HG03097 (cell line): ENCODE measurements around the gene SPATA31E1.
"Not testable (repeated sequence)": the region's sequence is repeated elsewhere in the genome, so short reads cannot be mapped to it uniquely, and the experiment has no call there.

Experiments used
- ATAC-seq: cut with Tn5 transposase; IDR thresholded peaks from one replicate; pipeline ENCODE4 v1.9.1; 2021; ENCODE audit not compliant: unreplicated experiment, low FRiP score

Gene SPATA31E1

DNA sequence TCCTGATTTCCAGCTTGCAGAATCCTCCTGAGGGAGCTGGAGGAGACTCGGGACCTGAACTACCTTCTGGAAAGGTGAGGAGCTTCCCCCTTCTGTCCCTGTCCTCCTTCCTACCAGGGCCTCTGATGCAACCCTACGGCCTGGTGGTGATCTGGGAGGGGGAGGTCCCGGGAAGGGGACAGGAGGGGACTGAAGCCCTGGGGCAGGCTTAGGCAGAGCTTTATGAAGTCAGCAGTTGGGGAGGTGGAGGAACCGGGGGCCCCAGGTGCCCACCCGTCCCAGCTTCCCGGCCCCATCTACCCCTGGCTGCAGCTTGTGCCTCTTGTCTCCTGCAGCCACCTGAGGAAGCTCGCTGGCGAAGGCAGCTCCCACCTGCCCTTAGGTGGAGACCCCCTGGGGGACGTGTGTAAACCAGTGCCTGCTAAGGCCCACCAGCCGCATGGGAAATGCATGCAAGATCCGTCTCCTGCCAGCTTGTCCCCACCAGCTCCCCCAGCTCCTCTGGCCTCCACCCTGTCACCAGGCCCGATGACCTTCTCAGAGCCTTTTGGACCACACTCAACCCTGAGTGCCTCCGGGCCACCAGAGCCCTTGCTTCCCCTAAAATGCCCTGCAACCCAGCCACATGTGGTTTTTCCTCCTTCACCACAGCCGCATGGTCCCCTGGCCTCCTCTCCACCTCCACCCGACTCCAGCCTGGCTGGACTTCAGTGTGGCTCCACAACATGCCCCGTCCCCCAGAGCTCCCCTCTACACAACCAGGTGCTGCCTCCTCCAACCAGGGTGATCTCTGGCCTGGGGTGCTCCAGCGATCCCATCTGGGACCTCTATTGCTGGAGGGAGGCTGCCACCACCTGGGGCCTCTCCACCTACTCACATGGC is 2.1 kb downstream of the SPATA31E1 start:
- ATAC-seq, result no peak

DNA sequence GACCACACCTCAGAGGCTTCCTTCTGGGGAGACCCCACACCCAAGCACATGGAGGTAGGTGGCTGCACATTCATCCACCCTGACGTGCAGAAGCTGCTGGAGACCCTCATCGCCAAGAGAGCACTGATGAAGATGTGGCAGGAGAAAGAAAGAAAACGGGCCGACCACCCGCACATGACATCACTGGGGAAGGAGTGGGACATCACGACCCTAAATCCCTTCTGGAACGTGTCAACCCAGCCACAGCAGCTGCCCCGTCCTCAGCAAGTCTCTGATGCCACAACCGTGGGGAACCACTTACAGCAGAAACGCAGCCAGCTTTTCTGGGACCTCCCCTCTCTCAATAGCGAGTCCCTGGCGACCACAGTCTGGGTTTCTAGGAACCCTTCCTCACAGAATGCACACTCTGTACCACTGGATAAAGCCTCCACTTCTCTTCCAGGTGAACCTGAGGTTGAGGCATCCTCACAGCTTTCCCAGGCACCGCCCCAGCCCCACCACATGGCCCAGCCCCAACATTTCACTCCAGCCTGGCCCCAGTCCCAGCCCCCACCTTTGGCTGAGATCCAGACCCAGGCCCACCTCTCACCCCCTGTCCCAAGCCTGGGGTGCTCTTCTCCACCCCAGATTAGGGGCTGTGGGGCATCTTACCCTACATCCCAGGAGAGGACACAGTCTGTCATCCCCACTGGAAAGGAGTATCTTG is 3.0 kb downstream of the SPATA31E1 start:
- no peak for ATAC-seq

DNA sequence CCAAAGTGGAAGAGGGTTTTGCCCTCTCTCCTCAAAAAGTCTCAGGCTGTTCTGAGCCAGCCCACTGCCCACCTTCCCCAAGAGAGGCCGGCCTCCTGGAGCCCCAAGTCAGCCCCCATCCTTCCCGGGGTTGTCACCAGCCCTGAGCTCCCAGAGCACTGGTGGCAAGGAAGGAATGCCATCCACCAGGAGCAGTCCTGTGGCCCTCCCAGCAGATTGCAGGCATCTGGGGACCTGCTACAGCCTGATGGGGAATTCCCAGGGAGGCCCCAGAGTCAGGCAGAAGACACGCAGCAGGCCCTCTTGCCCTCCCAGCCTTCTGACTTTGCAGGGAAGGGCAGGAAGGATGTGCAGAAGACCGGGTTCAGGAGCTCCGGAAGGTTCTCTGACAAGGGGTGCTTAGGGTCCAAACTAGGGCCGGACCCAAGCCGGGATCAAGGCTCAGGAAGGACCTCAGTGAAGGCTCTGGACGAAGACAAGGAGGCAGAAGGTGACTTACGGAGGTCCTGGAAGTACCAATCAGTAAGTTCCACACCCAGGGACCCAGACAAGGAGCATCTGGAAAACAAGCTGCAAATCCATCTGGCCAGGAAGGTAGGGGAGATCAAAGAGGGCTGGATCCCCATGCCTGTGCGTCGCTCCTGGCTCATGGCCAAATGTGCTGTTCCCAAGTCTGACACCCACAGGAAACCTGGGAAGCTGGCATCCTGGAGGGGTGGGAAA is 3.7 kb downstream of the SPATA31E1 start:
- no peak for ATAC-seq

DNA sequence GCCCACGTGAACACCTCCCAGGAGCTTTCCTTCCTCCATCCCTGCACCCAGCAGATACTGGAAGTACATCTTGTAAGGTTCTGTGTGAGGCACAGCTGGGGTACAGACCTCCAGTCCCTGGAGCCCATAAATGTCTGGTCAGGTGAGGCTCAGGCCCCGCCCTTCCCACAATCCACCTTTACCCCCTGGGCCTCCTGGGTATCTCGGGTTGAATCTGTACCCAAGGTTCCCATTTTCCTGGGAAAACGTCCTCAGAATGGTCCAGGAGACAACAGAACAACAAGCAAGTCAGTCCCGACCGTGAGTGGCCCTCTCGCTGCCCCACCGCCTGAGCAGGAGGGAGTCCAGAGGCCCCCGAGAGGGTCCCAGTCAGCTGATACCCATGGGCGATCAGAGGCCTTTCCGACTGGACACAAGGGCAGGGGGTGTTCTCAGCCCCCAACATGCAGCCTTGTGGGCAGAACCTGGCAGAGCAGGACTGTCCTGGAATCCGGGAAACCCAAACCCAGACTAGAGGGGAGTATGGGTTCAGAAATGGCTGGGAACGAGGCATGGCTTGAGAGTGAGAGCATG is 4.3 kb downstream of the SPATA31E1 start:
- ATAC-seq, result no peak

DNA sequence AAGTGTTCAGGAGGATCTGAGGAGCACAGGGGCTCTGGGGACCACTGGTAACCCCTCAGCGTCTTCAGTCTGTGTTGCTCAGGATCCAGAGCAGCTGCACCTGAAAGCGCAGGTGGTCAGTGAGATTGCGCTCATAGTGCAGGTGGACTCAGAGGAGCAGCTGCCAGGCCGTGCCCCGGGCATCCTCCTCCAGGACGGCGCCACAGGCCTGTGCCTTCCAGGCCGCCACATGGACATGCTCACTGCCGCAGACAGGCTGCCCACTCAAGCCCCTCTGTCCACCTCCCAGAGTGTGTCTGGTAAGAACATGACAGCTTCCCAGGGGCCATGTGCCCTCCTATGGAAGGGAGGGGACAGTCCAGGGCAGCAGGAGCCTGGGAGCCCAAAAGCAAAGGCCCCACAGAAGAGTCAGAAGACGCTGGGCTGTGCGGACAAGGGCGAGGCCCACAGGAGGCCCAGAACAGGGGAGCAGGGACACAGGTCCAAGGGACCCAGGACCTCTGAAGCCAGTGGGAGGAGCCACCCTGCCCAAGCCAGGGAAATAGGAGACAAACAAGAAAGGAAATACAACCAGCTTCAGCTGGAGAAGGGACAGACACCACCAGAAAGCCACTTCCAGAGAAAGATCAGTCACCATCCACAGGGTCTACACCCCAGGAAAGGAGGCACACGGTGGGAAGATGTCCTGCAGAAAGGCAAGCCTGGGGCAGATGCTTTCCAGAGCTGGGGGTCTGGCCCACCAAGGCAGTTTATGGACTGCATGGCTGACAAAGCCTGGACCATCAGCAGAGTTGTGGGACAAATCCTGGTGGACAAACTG is 5.2 kb downstream of the SPATA31E1 start:
- no peak for ATAC-seq

DNA sequence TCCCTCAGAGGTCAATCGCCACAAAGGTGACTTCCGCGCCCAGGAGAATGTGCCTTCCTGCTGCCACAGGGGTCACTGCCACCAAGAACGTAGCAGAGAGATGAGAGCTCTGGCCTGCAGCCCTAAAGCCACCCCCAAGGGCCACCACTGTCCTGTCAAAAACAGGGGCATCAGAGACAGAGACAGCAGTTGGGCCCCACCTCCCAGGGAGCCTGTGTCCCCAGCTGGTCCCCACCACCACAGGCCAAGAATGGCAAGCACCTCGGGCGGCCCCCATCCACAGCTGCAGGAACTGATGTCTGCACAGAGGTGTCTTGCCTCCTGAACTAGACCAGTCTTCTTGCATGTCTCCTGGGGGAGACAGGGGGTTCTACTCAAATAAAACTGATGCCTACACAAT is 5.8 kb downstream of the SPATA31E1 start:
- ATAC-seq, result no peak

DNA sequence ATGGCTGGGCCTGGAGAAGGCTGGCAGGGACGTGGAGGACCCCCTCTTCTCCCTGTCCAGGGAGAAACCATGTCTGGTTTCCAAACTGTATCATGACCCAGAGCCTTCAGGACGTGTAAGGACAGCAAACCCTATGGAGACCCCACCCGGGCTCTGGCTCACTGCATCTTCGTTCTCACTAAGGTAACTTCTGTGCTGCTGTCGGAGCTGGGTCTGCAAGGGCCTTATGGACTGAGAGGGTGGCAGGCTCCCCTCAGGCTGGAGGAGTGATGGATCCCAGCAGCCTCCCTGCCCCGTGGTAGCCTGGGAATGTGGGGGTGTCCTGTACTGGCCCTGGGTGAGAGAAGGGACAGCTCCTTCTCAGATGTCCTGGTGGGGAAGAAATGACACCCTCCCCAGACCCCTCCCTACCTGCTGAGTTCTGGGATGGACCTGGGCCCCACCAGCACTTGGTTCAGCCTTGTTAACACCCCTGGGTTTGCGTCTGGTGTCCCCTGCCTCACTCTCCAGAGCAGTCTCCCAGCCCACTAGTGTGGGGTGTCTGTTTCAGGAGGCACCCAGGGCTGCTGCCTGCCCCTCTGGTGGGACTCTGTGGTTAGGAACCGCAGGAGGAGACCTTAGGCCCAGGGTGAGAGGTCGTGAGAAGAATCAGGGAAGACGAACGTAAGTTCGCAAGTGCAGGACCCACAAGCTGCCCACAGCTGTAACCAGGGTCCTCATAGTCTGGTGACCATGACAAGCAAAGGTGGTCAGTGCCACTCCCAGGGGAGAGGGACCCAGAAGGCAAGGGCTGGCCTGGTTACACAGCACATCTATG is 6.6 kb downstream of the SPATA31E1 start:
- ATAC-seq, result no peak

DNA sequence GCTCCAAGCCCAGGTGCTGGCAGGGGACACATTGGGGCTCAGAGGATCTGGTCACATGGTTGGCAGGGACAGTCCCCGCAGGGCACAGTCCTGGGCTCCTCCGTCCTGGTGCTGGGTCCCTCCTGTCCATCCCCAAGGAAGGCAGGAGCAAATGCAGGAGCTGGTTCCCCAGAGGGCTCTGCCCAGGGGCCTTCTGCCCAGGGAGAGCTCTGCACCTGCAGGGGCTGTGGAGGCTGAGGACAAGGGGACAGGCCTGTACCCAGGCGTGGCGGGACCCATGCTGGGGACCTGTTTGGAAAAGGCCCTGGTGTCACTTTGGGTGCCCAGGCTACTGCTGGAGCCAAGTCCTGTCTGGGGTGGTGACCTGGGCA is 7.2 kb downstream of the SPATA31E1 start:
- ATAC-seq, result no peak

DNA sequence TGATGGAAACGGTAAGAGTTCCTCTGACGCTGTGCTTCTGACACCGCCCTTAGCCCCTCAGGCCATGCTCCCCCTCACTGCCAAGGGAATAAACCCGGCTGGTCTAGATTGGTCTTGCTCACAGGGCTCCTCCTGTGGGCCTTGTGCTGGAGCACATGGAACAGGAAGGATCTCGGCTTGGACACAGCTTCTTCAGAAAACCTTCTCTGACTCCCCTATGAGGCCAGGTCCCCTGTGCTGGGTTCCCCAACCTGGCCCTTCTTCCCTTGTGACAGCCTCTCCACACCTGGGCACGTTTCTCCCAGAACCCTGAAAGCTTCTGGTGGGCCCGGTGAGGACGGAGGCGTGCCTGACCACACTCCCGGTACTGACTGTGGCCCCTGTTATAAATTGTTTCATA is 8.2 kb downstream of the SPATA31E1 start:
- ATAC-seq, result no peak

DNA sequence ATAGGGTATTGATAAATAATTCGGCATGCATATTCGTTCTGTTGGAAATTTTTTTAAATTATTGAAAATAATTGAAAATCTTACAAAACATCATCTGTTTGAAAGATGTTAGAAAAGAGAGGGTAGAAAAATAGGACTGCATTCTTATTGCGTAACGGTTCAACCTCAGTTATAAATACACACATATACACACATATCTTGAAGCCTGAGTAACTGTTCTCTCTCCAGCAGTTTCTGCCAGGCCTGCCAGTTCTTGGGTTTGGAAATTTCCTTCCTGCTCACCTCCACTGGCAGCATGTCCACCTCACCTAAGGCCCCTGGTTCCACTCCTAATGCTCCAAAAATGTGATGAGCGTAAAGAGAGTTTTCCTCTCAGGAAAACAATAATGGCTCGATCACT is 9.1 kb downstream of the SPATA31E1 start:
- no peak for ATAC-seq

DNA sequence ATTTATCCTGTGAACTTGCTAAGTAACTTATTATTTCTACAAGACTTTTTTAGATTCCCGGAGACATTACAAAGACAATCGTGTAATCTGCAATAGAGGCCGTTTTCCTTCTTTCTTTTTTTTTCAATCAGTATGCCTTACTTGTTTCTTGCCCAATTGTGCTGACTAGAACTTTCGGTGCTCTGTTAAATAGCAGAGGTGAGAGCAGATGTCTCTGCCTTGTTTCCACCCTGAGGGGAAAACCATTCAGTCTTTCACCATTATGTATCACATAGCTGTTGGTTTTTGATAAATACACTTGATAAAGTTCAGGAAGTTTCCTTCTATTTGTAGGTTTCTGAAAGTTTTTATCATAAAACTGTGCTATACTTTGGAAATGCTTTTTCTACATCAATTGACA is 10.3 kb downstream of the SPATA31E1 start:
- no peak for ATAC-seq

DNA sequence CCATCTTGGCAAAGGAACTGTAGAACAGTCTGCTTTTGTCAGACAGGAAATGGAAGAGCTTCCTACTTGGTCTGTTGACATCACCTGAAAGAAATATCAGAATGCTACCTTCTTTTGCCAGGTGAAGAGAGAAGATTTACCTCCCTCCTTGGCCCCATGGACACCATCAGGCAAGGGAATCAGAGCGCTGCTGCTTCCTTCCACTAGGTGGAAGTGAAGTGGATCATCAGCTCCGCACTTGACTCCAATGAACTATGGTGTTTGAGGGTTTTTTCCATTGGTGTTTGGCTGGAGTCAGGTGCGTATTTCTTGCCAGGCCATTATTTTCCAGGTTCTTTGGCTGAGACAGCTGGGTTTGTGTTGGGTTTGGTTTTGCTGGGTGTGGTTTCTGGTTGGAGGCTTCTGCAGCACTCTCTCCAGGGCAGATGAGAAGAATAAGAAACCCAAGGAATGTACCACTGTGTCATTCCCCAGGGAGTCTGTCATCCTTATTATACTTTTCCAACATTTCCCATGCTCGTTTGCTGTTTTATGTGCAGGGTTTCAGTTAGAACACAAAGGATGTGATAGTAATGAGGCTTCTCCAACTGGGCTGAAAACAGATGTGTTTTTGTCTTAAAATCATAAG is 12.4 kb downstream of the SPATA31E1 start:
- no peak for ATAC-seq

DNA sequence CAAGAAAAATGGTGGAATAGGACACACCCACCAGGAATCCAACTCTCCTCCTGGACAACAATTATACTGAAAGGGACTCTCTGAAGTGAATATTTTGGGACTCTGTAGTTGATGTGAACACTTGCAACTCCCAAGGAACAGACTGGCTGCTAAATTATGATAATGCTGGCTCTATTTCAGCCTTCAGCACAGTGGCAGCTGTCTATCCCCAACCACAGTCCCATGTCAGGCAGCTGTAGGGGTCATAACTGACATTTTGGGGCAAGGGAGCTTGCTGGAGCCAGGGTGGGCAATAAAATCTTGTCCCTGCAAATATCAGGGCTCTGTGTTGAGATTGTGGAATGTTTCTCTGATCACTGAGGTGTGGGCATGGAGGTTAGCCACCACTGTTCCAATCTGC is 14.2 kb downstream of the SPATA31E1 start:
- ATAC-seq, result no peak

DNA sequence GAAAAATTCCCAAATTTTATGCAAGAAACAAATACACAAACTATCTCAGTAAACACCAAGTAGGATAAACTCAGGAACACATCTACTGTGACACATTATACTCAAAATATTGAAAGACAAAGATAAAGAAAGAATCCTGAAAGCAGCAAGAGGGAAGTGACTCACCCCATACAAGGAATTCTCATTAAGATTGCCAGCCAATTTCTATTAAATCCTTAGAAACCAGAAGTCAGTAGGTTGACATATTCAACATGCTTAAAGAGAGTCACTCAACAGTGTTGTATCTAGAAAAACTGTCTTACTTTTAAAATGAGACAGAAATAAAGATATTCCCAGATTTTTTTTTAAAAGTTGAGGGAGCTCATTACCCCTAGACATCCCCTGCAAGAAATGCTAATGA is 15.5 kb downstream of the SPATA31E1 start:
- ATAC-seq, result no peak

DNA sequence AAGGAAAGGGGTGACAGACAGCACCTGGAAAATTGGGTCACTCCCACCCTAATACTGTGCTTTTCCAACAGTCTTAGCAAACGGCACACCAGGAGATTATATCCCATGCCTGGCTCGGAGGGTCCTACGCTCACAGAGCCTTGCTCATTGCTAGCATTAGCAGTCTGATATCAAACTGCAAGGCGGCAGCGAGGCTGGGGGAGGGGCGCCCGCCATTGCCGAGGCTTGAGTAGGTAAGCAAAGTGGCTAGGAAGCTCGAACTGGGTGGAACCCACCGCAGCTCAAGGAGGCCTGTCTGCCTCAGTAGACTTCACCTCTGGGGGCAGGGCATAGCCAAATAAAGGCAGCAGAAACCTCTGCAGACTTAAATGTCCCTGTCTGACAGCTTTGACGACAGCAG is 19.7 kb downstream of the SPATA31E1 start:
- not testable (repeated sequence) for ATAC-seq

DNA sequence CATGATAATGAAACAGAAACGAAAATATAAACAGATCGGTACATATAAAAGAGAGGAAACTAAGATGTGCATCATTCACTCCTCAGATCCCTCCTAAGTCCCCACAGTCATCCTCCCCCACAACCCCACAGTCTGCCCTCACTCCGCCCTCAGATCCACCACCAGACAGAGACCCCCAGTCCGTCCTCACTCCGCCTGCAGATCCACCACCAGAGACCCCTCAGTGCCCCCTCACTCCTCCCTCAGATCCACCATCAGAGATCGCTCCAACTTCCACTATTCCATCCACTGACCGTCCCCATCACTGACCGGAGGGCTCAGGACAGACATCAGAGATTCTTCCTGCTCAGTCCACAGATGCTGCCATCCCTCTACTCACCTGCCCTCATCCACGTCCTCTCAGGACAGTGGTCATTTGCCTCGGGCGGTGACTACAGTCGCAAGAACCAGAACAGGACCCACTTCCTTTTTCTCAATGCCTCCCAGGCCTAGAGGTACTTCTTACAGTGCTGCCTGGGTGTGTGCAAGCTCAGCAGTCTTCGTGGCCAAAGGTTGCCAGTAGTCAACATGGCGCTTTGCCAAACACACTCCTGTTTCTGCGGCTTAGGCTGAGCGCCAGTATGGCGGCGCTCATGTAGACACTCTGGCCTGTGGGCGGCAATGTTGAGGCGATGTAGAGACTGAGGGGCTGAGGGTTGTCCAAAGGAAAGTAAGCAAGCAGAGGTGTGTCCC is 26.8 kb downstream of the SPATA31E1 start:
- no peak for ATAC-seq

DNA sequence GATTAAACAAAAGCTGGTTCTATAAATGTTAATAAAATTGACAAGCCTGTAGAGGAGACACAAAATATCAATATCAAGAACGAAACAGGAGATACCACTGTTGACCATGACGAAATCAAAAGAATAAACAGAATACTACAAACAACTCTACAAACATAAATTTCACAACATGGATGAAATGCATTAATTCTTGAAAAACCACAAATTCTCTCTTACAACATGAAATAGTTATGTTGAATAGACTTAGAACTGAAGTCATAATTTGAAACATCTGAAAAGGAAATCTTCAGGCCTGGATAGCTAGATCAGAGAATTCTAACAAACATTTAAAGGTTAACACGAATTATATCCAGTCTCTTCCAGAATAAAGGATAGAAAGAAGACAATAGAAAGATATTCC is 28.1 kb downstream of the SPATA31E1 start:
- no peak for ATAC-seq

DNA sequence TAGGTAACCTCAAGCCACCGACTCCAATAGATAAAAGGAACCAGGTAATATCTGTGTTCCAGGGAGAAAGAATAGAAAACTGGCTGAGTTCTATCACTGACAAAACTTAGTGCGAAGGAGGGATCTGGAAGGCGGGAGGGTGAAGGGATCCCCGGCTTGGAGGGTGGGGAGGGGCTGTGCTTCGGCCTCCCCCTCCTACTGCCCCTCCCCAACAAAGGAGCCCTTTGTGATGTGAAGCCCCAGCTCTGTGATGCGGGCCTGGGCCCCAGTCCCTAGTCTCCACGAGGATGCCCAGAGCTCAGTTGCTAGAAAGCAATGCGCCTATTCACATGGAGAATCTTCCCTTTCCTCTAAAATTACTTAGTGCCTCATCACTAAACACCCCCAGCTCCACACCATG is 35.0 kb downstream of the SPATA31E1 start, which contains the start of gene SPATA31C1:
SPATA31C1 (plus strand) TSS at position 301 of the 400 bp plus-strand sequence.
- ATAC-seq, result not testable (repeated sequence)
